KG1 (cell line): Measurements from ENCODE around the gene AP4S1.
"Not testable (repeated sequence)": the region's sequence is repeated elsewhere in the genome, so short reads cannot be mapped to it uniquely, and the experiment has no call there.

Experiments used
- DNase-seq: peaks from one replicate; lab custom pipeline; 2025; lab: John Stamatoyannopoulos, UW

Gene AP4S1

DNA sequence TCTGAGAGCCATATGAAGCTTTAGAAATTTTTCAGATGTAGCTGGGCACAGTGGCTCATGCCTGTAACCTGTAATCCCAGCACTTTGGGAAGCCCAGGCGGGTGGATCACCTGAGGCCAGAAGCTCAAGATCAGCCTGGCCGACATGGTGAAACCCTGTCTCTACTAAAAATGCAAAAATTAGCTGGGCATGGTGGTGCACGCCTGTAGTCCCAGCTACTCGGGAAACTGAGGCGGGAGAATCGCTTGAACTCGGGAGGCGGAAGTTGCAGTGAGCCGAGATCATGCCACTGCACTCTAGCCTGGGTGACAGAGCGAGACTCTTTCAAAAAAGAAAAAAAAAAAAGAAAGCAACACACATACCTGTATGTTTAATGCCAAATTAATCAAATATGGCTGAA, 17.4 kb downstream of the AP4S1 start:
- not testable (repeated sequence) for DNase-seq

- no peak for DNase-seq
Measured at GRCh38 chr14:31043379-31043778, 17.9 kb downstream of the AP4S1 start.

GRCh38 chr14:31045501-31046080, 20.1 kb downstream of the AP4S1 start:
- no peak for DNase-seq

GRCh38 chr14:31047503-31047902, 22.1 kb downstream of the AP4S1 start:
- no peak for DNase-seq

DNA sequence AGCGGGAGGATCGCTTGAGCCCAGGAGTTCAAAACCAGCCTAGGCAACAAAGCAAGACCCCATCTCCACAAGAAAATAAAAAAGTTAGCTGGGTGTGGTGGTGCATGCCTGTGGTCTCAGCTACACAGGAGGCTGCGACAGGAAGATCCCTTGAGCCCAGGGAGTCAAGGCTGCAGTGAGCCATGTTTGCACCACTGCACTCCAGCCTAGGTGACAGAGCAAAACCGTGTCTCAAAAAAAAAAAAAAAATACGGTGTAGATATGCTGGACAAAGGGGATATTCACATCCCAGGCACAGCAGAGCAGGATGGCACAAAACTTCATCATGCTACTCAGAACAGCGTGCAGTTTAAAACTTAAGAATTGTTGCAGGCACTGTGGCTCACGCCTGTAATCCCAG, 25.6 kb downstream of the AP4S1 start:
- DNase-seq: no peak

DNA sequence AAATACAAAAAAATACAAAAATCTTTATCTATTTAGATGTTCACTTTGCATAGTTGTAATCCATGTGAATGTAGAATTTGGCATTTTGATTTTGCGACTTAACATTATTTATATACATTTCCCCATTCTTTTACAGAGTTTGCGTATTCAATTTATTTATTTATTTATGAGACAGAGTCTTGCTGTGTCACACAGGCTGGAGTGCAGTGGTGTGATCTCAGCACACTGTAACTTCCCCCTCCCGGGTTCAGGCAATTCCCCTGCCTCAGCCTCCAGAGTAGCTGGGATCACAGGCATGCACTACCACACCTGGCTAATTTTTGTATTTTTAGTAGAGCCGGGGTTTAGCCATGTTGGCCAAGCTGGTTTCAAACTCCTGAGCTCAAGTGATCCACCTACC, 26.1 kb downstream of the AP4S1 start:
- no peak for DNase-seq

GRCh38 chr14:31052905-31053586, 27.6 kb downstream of the AP4S1 start:
- DNase-seq: not testable (repeated sequence)

- DNase-seq: no peak
Measured at GRCh38 chr14:31057035-31057434, 31.6 kb downstream of the AP4S1 start.

DNA sequence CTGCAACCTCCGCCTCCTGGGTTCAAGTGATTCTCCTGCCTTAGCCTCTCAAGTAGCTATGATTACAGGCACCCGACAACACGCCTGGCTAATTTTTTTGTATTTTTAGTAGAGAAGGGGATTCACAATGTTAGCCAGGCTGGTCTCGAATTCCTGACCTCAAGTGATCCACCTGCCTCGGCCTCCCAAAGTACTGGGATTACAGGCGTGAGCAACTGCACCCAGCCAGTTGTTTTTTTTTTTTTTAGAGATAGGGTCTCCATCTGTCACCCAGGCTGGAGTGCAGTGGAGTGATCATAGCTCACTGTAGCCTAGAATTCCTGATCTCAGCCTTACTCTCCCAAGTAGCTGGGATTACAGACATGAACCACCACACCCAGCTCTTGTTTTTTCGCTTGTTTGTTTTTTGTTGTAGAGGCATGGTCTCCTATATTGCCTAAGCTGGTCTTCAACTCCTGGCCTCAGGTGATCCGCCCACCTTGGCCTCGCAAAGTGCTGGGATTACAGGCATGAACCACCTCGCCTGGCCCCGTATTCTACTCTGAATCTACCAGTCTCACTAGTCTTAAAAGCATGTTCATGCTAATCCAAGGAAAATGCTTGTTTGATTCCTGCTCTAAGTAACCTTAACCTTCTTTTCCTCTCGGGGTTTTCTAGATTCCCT, 32.4 kb downstream of the AP4S1 start:
- no peak for DNase-seq

DNA sequence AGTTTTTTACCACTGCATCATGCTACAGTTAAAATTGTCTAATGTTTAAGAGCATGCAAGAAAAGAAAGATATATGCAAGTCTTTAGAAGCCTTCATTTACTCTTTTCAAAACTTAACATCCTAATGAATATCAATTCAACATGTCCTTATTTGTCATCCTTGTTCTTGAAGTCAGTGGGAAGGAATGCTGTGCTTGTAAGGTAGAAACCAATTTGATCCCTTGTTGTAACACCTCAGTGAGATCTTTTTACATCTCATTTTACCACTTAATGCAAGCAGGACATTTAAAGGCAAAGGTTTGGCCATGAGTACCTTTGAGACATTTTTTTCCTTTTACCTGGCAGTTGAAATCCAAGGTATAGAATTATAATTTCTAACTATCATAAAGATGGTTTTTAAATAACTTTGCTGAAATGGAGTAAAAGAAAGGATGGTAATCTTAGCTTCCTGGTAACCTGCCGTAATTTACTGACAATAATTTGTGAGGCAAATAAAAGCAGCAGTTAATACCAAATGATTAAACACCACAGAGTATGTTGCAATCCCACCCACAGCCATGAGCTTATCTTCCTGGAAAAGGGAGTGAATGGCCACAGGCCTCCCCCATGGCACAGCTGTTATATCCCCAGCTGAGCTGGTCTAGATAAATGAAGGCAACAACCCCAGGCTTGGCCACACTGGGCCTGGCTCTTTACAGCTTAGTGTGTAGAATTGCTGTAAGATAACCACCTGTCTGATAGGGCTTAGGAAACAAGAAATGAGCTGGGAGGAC, 33.9 kb downstream of the AP4S1 start:
- no peak for DNase-seq

DNA sequence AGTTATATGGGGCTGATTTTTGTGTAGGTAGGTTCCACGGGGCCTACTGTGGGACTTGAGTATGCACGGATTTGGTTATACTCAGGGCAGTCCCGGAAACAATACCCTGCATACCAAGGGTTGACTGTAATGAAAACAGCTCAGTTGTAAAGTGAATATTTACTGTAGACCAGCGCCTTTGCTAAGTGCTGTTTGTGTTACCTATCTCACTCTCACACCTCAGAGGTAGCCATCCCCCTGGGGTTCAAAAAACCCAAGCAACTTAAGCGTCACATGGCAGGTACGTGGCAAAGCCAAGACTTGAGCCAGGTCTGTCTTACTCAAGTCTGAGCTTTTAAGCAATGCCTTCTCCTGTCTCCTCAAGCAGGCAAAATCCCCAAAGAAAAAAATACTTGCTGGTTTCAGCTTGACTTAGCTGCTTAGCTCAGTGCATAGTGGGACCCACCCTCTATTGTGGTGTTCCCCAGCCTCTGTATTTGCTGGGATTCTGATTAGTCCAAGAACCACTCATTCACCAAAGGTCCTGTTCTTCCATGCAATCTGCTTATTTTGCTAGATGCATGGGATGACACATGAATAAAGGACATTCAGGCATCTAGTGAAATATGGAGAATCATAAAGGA, 34.9 kb downstream of the AP4S1 start:
- DNase-seq: no peak

DNA sequence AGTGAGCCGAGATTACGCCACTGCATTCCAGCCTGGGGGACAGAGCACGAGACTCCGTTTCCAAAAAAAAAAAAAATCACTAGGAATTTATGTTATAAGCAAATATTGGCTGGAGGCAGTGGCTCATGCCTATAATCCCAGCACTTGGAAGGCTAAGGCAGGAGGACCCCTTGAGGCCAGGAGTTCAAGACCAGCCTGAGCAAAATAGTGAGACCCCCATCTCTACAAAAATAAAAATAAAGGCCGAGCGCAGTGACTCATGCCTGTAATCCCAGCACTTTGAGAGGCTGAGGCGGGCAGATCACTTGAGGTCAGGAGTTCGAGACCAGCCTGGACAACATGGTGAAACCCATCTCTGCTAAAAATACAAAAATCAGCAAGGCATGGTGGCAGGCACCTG, 37.5 kb downstream of the AP4S1 start:
- DNase-seq: not testable (repeated sequence)

DNA sequence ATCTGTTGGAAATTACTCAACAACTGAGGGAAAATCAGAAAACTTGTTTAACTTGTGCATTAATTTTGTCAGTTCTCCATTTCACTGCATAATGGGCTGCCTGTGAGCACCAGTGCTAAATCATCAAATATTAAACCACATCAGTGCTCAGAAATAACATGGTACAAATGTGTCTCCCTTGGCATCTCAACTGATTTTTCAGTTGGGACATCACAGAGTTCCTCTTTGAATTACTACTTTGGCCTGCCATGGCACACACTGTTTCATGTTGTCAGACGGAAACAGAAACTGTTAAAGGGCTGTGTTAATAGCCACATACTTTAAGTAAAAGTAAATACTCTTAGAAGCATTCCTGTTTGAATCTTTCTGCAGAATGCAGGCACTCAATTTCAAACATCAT, 42.8 kb downstream of the AP4S1 start:
- DNase-seq: no peak

- no peak for DNase-seq
Measured at GRCh38 chr14:31069343-31069742, 43.9 kb downstream of the AP4S1 start.

DNA sequence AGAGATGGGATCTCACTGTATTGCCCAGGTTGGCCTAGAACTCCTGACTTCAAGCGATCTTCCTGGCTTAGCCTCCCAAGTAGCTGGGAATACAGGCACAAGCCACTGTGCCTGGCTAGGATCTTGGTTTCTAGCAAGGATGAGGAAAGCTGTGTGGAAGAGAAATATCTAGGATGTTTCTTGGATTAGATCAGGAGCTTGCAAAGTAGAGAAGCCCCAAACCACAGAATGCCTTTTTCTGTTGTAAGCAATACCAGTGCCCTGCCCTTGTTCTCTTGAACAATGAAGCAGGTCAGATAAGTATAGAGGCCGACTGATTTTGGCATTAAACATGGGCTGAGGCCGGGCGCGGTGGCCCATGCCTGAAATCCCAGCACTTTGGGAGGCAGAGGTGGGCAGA, 45.0 kb downstream of the AP4S1 start:
- no peak for DNase-seq

DNA sequence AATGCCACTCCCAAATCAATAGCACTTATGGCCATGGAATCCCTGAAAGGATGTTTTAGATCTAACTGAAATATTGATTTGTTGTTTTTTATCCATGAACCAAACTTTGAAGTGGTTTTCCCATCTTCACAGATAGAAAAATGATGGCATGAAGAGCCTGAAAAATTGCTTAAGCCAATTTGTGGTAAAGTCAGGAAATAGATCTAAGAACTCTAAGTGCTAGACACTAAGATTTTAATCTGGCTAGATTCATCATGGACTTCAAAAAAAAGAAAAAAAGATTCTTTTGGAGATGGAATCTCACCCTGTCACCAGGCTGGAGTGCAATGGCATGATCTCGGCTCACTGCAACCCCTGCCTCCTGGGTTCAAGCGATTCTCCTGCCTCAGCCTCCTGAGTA, 45.7 kb downstream of the AP4S1 start:
- DNase-seq: no peak

DNA sequence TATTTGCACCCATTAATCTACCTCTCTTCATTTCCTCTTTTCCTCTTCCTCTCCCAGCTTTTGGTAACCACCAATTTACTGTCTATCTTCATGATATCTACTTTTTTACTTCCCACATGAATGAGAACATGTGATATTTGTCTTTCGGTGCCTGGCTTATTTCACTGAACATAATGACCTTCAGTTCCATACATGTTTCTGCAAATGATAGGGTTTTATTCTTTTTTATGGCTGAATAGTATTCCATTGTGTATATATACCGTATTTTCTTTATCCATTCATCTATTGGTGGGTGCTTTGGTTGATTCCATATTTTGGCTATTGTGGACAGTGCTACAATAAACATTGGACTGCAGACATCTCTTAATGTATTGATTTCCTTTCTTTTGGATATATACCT, 49.7 kb downstream of the AP4S1 start:
- no peak for DNase-seq

GRCh38 chr14:31078766-31079165, 53.3 kb downstream of the AP4S1 start:
- DNase-seq: no peak

- no peak for DNase-seq
Measured at GRCh38 chr14:31080056-31080455, 54.6 kb downstream of the AP4S1 start.

DNA sequence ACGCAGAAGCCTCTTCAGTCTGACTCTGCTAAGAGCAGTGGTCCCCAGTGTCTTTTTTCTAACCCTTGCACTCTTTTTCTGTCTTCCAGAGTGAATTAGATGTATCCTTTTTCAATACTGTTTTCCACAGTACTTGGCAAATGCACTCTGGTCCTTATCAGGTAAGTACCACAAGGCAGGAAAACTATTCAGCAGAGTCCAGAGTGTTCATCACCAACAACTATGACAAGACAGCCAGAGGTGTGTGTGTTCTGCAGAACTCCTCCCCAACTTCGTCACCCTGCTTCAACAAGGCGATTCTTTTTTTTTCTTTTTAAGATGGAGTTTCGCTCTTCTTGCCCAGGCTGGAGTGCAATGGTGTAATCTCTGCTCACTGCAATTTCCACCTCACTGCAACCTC, 55.0 kb downstream of the AP4S1 start:
- DNase-seq: no peak

GRCh38 chr14:31083781-31084180, 58.3 kb downstream of the AP4S1 start:
- DNase-seq: no peak

DNA sequence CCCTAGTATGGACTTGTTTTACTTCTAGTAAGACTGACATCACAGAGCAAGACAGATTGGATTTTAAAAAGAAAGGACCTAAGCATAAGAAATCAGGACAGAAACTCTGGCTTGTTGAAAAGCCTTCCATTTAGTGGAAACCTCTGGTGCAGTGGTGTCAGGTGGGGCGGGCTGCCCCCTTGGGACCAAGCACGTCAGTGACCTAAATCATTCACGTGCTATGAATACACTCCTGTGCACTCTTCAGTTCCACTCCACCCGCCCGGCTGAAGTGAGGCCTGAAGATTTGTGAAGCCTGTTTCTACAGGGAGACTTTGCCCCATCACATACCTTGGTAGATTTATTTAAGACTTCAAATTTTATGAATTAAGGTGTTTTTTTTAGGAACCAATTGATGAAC, 58.9 kb downstream of the AP4S1 start:
- DNase-seq: no peak
